PC-9 (cell line): ENCODE results near the gene EPX. TPM values are rescaled to one million over a fixed set of nuclear protein-coding genes. Genes with fewer than 3 reads are reported as not detected.

Experiments
- BruUV-seq: library from RNA; stranded (reverse); fragments of 400-500 nt; replicated peaks from 2 replicates; lab custom pipeline; 2021; lab: Mats Ljungman, UMichigan
- CTCF ChIA-PET: fragments of 300-600 bp; sonication (Branson Sonifier 250); formaldehyde crosslinking; loops from one replicate; lab custom pipeline; 2022; ENCODE audit warnings: antibody characterized with exemption; lab: Charles Lee
- POLR2A ChIA-PET: fragments of 300-600 bp; sonication (Branson Sonifier 250); formaldehyde crosslinking; loops from one replicate; lab custom pipeline; 2022; ENCODE audit warnings: antibody characterized with exemption; ENCODE audit not compliant: unreplicated experiment; lab: Charles Lee
- DNase-seq, 2 experiments: peaks; one replicate each; pipeline versions ENCODE4 v3.0.0 to v3.0.0-alpha.2; 2015 to 2022; ENCODE audit warnings: mixed read lengths in 1 of 2
- H2AFZ ChIP-seq: fragments of 200-600 bp; sonication (generic); 2 replicates; pipeline ENCODE4 v1.8.1; 2017; ENCODE audit warnings: antibody characterized with exemption
- H3F3A ChIP-seq: fragments of 200-600 bp; sonication (generic); 2 replicates; pipeline ENCODE4 v1.8.1; 2017; ENCODE audit warnings: antibody characterized with exemption, mild to moderate bottlenecking, low read depth; ENCODE audit not compliant: insufficient read depth
- H3K27ac ChIP-seq: fragments of 200-600 bp; sonication (generic); 2 replicates; pipeline ENCODE4 v1.6.1; 2016; ENCODE audit warnings: mixed run types
- H3K27me3 ChIP-seq: fragments of 200-600 bp; sonication (generic); 2 replicates; pipeline ENCODE4 v1.6.1; 2016; ENCODE audit warnings: low read depth, mixed run types; ENCODE audit not compliant: insufficient read depth
- H3K36me3 ChIP-seq: fragments of 200-600 bp; sonication (generic); 2 replicates; pipeline ENCODE4 v1.6.1; 2016; ENCODE audit warnings: low read depth, mixed run types
- H3K4me1 ChIP-seq: fragments of 200-600 bp; sonication (generic); replicated peaks from 2 replicates; pipeline ENCODE4 v1.6.1; 2016; ENCODE audit warnings: mixed run types; ENCODE audit not compliant: insufficient read depth
- H3K4me2 ChIP-seq: fragments of 200-600 bp; sonication (generic); 2 replicates; pipeline ENCODE4 v1.6.1; 2017; ENCODE audit warnings: mixed run types
- H3K4me3 ChIP-seq: fragments of 200-600 bp; sonication (generic); 2 replicates; pipeline ENCODE4 v1.6.1; 2016; ENCODE audit warnings: mixed run types
- H3K79me2 ChIP-seq: fragments of 200-600 bp; sonication (generic); 2 replicates; pipeline ENCODE4 v1.6.1; 2017; ENCODE audit warnings: low read depth, mixed run types
- H3K9me2 ChIP-seq: fragments of 200-600 bp; sonication (generic); 2 replicates; pipeline ENCODE4 v1.8.1; 2017; ENCODE audit warnings: mild to moderate bottlenecking; ENCODE audit not compliant: insufficient read depth
- H3K9me3 ChIP-seq: fragments of 200-600 bp; sonication (generic); 2 replicates; pipeline ENCODE4 v1.8.1; 2016; ENCODE audit warnings: low read depth; ENCODE audit not compliant: insufficient read depth
- H4K20me1 ChIP-seq: fragments of 200-600 bp; sonication (generic); 2 replicates; pipeline ENCODE4 v1.8.1; 2017; ENCODE audit not compliant: insufficient read depth
- EZH2 ChIP-seq: fragments of 200-600 bp; sonication (generic); IDR thresholded peaks from 2 replicates; pipeline ENCODE4 v1.8.0; 2017; ENCODE audit warnings: antibody characterized with exemption, low read depth
- intact Hi-C: fragments of 100-400 bp; cut with micrococcal nuclease; formaldehyde crosslinking; loops from one replicate; pipeline ENCODE4 v1.10.0; 2022; ENCODE audit not compliant: unreplicated experiment
- total RNA-seq: library from RNA; stranded (reverse); gene quantifications from 2 replicates; pipeline ENCODE4 v1.2.3, GENCODE V29; 2021
- TF ChIP-seq, protein P1 (sequence below): fragments of 200-600 bp; sonication (generic); conservative IDR thresholded peaks from 2 replicates; pipeline ENCODE4 v1.6.1; 2017; ENCODE audit warnings: mixed run types, antibody characterized with exemption, mild to moderate bottlenecking, moderate library complexity

Gene EPX
- total RNA-seq, 1 experiment from 2014 or later = not detected

DNA sequence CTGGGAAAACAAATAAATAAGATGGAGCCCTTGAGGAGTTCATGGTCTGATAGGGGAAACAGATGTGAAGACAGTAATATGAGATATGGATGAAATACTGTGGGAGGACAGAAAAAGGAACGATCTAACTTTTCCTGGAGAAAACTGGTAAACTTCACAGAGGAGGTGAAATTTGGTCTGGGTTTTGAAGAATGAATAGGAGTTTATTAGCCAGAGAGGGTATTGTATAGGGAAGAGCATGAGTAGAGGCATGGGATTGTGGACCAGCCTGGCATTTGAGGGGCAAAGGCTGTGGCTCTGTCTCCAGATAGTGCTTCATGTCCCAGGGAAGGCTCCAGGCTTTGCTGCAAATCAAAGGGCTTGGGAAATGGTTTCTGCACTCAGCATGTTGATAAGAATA is 47.5 kb downstream of the EPX start:
- Histone ChIP-seq H3K27ac (no peak overlapping the region), H3K79me2 (no peaks in the 10 kb centered on the region), H3K4me3 (no peak overlapping the region), H3K4me2 (no peak overlapping the region), H3K36me3 (no peaks in the 10 kb centered on the region), H3F3A (no peaks in the 10 kb centered on the region), H4K20me1 (no peaks in the 10 kb centered on the region), H3K9me3 (no peaks in the 10 kb centered on the region), H2AFZ (no peak overlapping the region), H3K9me2 (0 out of 2 replicates have a peak, but pooled peaks cover 6% of the 10 kb centered on the region), H3K27me3 (peaks cover 99% of the 10 kb centered on the region), H3K4me1 (no peaks in the 10 kb centered on the region)
- no peak for DNase-seq
- intact Hi-C loops = loop anchor here (5.0 kb wide), 1 partner anchor 517 kb away; the partner anchor contains the start of gene PPM1E
- CTCF ChIA-PET = no interaction called here
- TF ChIP-seq, protein P1, sequence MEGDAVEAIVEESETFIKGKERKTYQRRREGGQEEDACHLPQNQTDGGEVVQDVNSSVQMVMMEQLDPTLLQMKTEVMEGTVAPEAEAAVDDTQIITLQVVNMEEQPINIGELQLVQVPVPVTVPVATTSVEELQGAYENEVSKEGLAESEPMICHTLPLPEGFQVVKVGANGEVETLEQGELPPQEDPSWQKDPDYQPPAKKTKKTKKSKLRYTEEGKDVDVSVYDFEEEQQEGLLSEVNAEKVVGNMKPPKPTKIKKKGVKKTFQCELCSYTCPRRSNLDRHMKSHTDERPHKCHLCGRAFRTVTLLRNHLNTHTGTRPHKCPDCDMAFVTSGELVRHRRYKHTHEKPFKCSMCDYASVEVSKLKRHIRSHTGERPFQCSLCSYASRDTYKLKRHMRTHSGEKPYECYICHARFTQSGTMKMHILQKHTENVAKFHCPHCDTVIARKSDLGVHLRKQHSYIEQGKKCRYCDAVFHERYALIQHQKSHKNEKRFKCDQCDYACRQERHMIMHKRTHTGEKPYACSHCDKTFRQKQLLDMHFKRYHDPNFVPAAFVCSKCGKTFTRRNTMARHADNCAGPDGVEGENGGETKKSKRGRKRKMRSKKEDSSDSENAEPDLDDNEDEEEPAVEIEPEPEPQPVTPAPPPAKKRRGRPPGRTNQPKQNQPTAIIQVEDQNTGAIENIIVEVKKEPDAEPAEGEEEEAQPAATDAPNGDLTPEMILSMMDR = no peak
- TF ChIP-seq EZH2 = no peak
- POLR2A ChIA-PET = no interaction called here
- no TSS peak for BruUV-seq

DNA sequence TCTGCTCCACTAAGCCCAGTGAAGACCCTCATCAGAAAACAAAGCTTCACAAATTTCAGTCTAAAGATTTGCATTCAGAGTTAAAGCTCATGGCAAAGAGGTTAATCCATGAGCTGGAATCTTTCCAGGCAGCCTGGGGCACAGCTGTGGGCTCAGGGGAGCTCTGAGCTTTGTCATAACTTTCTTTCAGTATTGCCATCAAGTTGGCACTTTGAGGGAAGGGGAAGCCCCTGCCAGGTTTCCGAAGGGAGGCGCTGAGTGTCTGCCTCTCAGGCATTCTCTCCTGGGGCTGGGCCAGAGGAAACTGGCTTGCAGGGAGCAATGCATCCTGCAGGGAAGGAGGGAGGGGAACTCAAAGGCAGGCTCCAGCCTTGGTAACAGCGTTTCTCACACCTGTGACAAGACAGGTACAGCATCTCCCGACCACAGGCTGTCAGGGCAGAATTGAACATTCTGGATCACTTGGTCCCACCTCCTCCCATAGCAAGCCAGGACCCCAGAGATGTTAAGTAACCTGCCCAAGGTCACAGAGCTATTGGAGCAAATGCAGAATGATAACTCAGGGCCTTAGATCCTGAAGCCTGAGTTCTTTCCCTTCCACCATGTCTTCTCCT is 49.8 kb downstream of the EPX start:
- H3K9me3 ChIP-seq = no peaks in the 10 kb centered on the region
- no peak overlapping the region for H3K4me3 ChIP-seq
- 0 out of 2 replicates have a peak, but pooled peaks cover 5% of the 10 kb centered on the region for H3K9me2 ChIP-seq
- intact Hi-C loops = no loop called here
- no peaks in the 10 kb centered on the region for H3K4me1 ChIP-seq
- no peak for DNase-seq
- ChIA-PET POLR2A (interaction anchor here (0.6 kb wide), 1 partner anchor 284 kb away, joined by 9 read pairs; no protein-coding TSS in a partner anchor), CTCF (interaction anchor here (0.6 kb wide), 1 partner anchor 315 kb away, joined by 7 read pairs; no protein-coding TSS in a partner anchor)
- H3K36me3 ChIP-seq = no peaks in the 10 kb centered on the region
- H3K27me3 ChIP-seq = peaks cover 96% of the 10 kb centered on the region
- no peaks in the 10 kb centered on the region for H3K79me2 ChIP-seq
- no peaks in the 10 kb centered on the region for H4K20me1 ChIP-seq
- no peaks in the 10 kb centered on the region for H3F3A ChIP-seq
- H3K27ac ChIP-seq = no peak overlapping the region
- H2AFZ ChIP-seq = no peak overlapping the region
- TF ChIP-seq, protein P1 = no peak
- no peak for TF ChIP-seq EZH2
- no peak overlapping the region for H3K4me2 ChIP-seq
- BruUV-seq = no TSS peak

DNA sequence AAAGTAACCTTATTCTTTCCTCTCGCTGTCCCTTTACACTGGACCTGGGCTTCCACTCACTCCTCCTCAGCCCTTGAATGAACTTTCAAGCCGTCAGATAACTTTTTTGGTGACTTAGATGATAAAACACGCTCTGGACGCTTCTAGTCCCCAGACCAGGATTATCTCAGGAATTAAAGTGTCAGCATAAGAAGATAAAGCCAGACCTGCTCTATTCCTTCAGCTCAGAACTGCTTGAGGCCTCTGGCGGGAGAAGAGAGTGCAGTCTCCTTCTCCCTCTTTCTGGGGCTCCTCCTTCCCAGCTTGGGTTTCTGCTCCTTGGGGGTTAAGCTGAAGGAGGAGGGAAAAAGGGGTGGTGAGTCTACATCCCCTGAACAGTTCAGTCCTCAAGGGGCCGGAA is 52.4 kb downstream of the EPX start:
- H3K4me1 ChIP-seq = no peaks in the 10 kb centered on the region
- H3K9me3 ChIP-seq = no peaks in the 10 kb centered on the region
- no peaks in the 10 kb centered on the region for H3K9me2 ChIP-seq
- H3F3A ChIP-seq = no peaks in the 10 kb centered on the region
- intact Hi-C loops = no loop called here
- TF ChIP-seq, protein P1 = no peak
- TF ChIP-seq EZH2 = no peak
- ChIA-PET CTCF (no interaction called here), POLR2A (no interaction called here)
- H3K27me3 ChIP-seq = peaks cover 96% of the 10 kb centered on the region
- no TSS peak for BruUV-seq
- no peaks in the 10 kb centered on the region for H3K36me3 ChIP-seq
- no peak overlapping the region for H3K4me2 ChIP-seq
- no peaks in the 10 kb centered on the region for H3K79me2 ChIP-seq
- H4K20me1 ChIP-seq = no peaks in the 10 kb centered on the region
- no peak overlapping the region for H2AFZ ChIP-seq
- DNase-seq = no peak
- no peak overlapping the region for H3K27ac ChIP-seq
- no peak overlapping the region for H3K4me3 ChIP-seq
